T47D (cell line): ENCODE data around the gene NRCAM.
A peak's percentile ranks its signal among the peaks of the same experiment; 100 is the strongest.

Experiments used
- DNase-seq, 2 experiments: peaks; one replicate each; pipeline versions ENCODE4 v3.0.0 to v3.0.0-alpha.2; 2011 to 2012; ENCODE audit warnings: low read depth in 1 of 2, low spot score in 1 of 2
- JUND ChIP-seq: IDR thresholded peaks from 2 replicates; pipeline ENCODE4 v1.6.1; 2012; ENCODE audit warnings: low read depth
- in situ Hi-C: cut with HindIII; loops from 2 replicates; pipeline ENCODE4 v1.10.0; 2016; ENCODE audit warnings: low sequenced_read_pairs, low pct_unique_long_range_greater_than_20kb

Gene NRCAM

DNA sequence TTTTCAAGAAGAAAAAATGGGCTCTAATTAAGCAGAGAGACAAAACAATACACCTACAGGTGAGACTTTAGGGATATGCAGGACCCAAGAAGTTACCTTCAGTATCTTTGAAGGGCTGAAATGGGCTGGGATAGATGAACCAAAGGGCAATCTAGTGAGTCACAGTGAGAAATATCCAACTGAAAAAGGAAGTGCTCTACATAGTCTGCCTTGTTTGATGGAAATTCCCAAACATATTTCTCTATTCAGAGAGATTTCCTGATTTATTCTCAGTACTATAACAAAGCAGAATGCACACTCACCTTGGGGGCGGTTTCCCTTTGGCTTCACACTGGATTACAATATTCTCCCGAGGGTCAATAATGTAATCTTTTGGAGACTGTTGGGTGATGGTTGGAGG is 222.0 kb downstream of the NRCAM start:
- no peak for DNase-seq
- no peak for TF ChIP-seq JUND

GRCh38 chr7:108232076-108232475 is 224.2 kb downstream of the NRCAM start:
- no peak for TF ChIP-seq JUND
- no peak for DNase-seq
- in situ Hi-C loops = no loop called here

More for the DNA sequence above, 222.0 kb downstream of the NRCAM start:
- in situ Hi-C loops = no loop called here

GRCh38 chr7:108231221-108231620 is 225.0 kb downstream of the NRCAM start:
- DNase-seq = no peak
- TF ChIP-seq JUND = no peak
- in situ Hi-C loops = no loop called here

- TF ChIP-seq JUND = no peak
- no peak for DNase-seq
- in situ Hi-C loops = no loop called here
Observed at GRCh38 chr7:108227366-108227765, 228.9 kb downstream of the NRCAM start.

DNA sequence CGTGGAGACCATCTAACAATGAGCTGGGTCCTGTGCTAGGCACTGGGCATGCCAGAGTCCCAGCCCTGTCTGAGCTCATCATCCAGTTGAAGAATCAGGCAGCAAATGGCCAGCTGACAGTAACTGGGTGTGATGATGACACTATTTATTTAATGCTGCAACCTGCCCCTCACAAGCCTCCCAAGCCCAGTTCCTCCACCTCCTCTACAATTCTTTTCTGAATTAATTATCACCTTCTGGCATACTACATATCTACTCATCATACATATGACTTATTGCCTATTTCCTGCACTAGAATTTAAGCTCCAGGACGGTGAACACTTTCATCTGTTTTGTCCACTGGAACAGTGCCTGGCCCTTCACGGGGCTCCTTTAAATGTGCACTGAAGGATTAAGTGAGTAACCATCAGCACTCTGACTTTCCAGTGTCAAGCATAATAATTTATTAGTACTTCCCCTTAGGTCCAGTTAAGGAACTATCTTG is 229.4 kb downstream of the NRCAM start:
- no peak for DNase-seq
- TF ChIP-seq JUND = no peak
- in situ Hi-C loops = no loop called here

- no peak for TF ChIP-seq JUND
- in situ Hi-C loops = no loop called here
- no peak for DNase-seq
Observed at GRCh38 chr7:108225531-108226181, 230.6 kb downstream of the NRCAM start.

GRCh38 chr7:108224387-108224786 is 231.8 kb downstream of the NRCAM start:
- TF ChIP-seq JUND = no peak
- DNase-seq = no peak
- in situ Hi-C loops = no loop called here

- no peak for TF ChIP-seq JUND
- in situ Hi-C loops = no loop called here
- peak in 1 of 2 experiments; percentile 16 for DNase-seq
Observed at GRCh38 chr7:108222236-108222892, 233.9 kb downstream of the NRCAM start.

- DNase-seq = peak in 1 of 2 experiments; percentile 12
Observed at GRCh38 chr7:108211382-108212201, 244.6 kb downstream of the NRCAM start.

GRCh38 chr7:108210796-108211195 is 245.4 kb downstream of the NRCAM start:
- in situ Hi-C loops = no loop called here
- no peak for DNase-seq
- TF ChIP-seq JUND = no peak

More at GRCh38 chr7:108211382-108212201, 244.6 kb downstream of the NRCAM start:
- TF ChIP-seq JUND = no peak
- in situ Hi-C loops = no loop called here

DNA sequence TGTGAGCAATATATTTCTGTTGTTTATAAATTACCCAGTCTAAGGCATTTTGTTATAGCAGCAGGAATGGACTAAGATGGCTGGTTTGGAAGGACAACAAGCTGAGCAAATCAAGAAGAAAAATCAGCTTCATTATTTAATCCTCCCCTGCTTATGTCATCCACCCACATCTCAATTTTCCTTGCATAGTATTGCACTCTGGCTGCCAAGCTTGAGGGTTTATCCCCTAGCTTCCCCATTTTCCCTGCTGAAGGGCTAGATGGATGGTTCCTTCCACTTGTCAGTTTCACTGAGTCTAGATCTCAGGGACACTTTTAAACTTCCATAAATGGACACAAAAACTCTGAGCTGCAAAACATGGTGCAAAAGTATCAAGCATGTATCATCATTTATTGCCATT is 250.9 kb downstream of the NRCAM start:
- TF ChIP-seq JUND = no peak
- no peak for DNase-seq
- in situ Hi-C loops = no loop called here

DNA sequence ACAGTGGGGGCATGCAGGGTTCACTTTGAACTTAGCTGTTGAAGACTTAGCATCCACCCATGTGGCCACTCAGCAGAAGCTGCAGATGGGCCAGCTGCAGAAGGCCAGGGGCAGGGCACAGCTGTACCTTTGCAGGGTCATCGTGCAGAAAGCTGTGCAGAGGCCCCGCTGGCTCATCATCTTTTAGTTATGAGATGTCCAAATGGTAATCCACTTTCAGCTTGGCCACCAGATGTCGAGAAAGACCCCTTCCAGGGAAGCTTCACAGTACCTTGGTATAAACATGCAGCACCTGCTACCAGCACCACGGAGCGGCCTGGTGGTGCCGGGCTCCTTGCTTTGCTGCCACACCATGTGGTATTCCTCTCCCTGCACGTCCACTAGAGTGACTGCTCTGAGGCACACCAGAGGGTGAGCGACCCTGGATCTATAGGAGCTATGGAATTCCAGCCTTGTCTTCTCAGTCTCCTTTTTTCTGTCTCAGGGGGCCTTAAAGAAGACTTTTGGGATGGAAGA is 251.9 kb downstream of the NRCAM start:
- DNase-seq = no peak
- in situ Hi-C loops = no loop called here
- no peak for TF ChIP-seq JUND
